HEK293T (cell line): Measurements from ENCODE around the gene MDFIC.

Source experiments
- CTCF ChIA-PET: fragments of 350-600 bp; formaldehyde crosslinking; extraction: SDS; loops from one replicate; lab custom pipeline; 2021; ENCODE audit warnings: antibody characterized with exemption, inconsistent platforms; lab: Yijun Ruan, JAX
- POLR2A ChIA-PET: fragments of 350-600 bp; formaldehyde crosslinking; extraction: SDS; loops from one replicate; lab custom pipeline; 2020; ENCODE audit warnings: antibody characterized with exemption, inconsistent platforms; lab: Yijun Ruan, JAX
- DNase-seq: peaks from one replicate; pipeline ENCODE4 v3.0.0; 2012; ENCODE audit warnings: mixed read lengths; ENCODE audit errors: extremely low spot score
- ARNT ChIP-seq: fragments of 450-650 bp; IDR thresholded peaks from 2 replicates; pipeline ENCODE4 v1.6.1; 2017; ENCODE audit warnings: mild to moderate bottlenecking
- BHLHE40 ChIP-seq: fragments of 450-650 bp; IDR thresholded peaks from 2 replicates; pipeline ENCODE4 v1.6.1; 2016; ENCODE audit warnings: mild to moderate bottlenecking, moderate library complexity, borderline replicate concordance
- CTBP1 ChIP-seq: fragments of 450-650 bp; IDR thresholded peaks from 2 replicates; pipeline ENCODE4 v1.6.1; 2016; ENCODE audit warnings: borderline replicate concordance
- ELF4 ChIP-seq: fragments of 450-650 bp; IDR thresholded peaks from 2 replicates; pipeline ENCODE4 v1.6.1; 2017; ENCODE audit warnings: antibody characterized with exemption
- FOXA1 ChIP-seq: fragments of 450-650 bp; IDR thresholded peaks from 2 replicates; pipeline ENCODE4 v1.6.1; 2016; ENCODE audit warnings: mild to moderate bottlenecking
- FOXK2 ChIP-seq: fragments of 450-650 bp; IDR thresholded peaks from 2 replicates; pipeline ENCODE4 v1.6.1; 2016; ENCODE audit warnings: mild to moderate bottlenecking
- FOXM1 ChIP-seq: fragments of 450-650 bp; IDR thresholded peaks from 2 replicates; pipeline ENCODE4 v1.6.1; 2017; ENCODE audit warnings: mild to moderate bottlenecking, borderline replicate concordance
- HDGF ChIP-seq: fragments of 450-650 bp; IDR thresholded peaks from 2 replicates; pipeline ENCODE4 v1.6.1; 2017; ENCODE audit warnings: antibody characterized with exemption, borderline replicate concordance
- L3MBTL2 ChIP-seq: fragments of 450-650 bp; conservative IDR thresholded peaks from 2 replicates; pipeline ENCODE4 v1.6.1; 2016; ENCODE audit warnings: mild to moderate bottlenecking
- LEF1 ChIP-seq: fragments of 450-650 bp; IDR thresholded peaks from 2 replicates; pipeline ENCODE4 v1.6.1; 2017; ENCODE audit warnings: mild to moderate bottlenecking, borderline replicate concordance
- NFRKB ChIP-seq: fragments of 450-650 bp; IDR thresholded peaks from 2 replicates; pipeline ENCODE4 v1.6.1; 2016; ENCODE audit warnings: mild to moderate bottlenecking, moderate library complexity
- SP1 ChIP-seq: fragments of 450-650 bp; IDR thresholded peaks from 2 replicates; pipeline ENCODE4 v1.6.1; 2017
- SUZ12 ChIP-seq: fragments of 450-650 bp; IDR thresholded peaks from 2 replicates; pipeline ENCODE4 v1.6.1; 2016; ENCODE audit warnings: mild to moderate bottlenecking
- TARDBP ChIP-seq: fragments of 450-650 bp; IDR thresholded peaks from 2 replicates; pipeline ENCODE4 v1.6.1; 2016
- ZNF384 ChIP-seq: fragments of 450-650 bp; IDR thresholded peaks from 2 replicates; pipeline ENCODE4 v1.6.1; 2016
- TF ChIP-seq, protein P1 (sequence below): fragments of 450-650 bp; IDR thresholded peaks from 2 replicates; pipeline ENCODE4 v1.6.1; 2016

MDFIC gene

DNA sequence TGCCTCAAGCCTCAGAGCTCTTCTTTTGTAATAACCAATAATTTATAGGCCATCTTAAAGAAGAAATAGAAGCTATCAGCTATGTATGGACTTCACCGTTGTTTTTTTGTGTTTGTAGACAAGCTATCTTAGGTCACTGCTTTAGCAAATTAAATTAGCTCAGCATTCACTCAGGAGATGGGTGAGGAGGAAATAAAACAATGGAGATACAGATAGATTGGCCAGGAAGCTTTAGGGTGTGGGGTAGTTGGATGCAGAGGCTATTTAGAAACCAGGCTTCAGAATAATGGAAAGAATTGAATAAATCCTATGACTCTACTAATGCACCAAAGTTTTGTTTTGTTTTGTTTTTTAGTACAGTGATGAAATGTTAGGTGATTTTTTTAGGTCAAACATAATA, 66.1 kb downstream of the MDFIC start:
- ChIA-PET POLR2A (no interaction called here), CTCF (no interaction called here)
- DNase-seq, result no peak
- TF ChIP-seq BHLHE40 (no peak), FOXM1 (no peak), ZNF384 (no peak), FOXK2 (no peak), L3MBTL2 (no peak), ELF4 (no peak), NFRKB (no peak), CTBP1 (no peak), LEF1 (no peak), FOXA1 (no peak), HDGF (no peak)

GRCh38 chr7:114988755-114989375, 67.0 kb downstream of the MDFIC start:
- no peak for DNase-seq
- TF ChIP-seq NFRKB (no peak), SP1 (no peak), FOXM1 (no peak), LEF1 (no peak), FOXK2 (no peak), ELF4 (no peak), ARNT (no peak), SUZ12 (no peak), HDGF (no peak), FOXA1 (no peak), ZNF384 (no peak), L3MBTL2 (no peak), BHLHE40 (no peak), CTBP1 (no peak), TARDBP (no peak)
- TF ChIP-seq, protein P1, sequence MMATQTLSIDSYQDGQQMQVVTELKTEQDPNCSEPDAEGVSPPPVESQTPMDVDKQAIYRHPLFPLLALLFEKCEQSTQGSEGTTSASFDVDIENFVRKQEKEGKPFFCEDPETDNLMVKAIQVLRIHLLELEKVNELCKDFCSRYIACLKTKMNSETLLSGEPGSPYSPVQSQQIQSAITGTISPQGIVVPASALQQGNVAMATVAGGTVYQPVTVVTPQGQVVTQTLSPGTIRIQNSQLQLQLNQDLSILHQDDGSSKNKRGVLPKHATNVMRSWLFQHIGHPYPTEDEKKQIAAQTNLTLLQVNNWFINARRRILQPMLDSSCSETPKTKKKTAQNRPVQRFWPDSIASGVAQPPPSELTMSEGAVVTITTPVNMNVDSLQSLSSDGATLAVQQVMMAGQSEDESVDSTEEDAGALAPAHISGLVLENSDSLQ, result no peak
- ChIA-PET POLR2A (no interaction called here), CTCF (no interaction called here)

DNA sequence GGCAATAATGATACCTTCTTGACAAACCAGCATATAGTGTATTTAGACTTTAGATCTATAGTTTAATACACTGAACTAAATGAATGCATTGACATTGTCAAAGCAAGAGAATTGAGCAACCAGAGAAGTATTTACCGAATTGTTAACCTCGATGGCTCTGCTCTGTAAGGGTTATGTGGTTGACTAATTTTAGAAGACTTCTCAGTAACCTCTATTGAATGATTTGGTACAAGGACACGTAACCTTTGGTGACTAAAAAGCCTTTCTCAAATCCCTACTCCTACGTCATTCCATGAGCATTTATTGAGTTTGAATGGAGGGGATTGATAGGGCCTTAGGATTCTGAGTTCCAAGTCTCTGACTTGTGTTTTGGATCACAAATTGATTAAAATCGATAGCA, 67.6 kb downstream of the MDFIC start:
- ChIA-PET CTCF (no interaction called here), POLR2A (no interaction called here)
- no peak for DNase-seq
- TF ChIP-seq NFRKB, result no peak
- no peak for TF ChIP-seq ELF4
- no peak for TF ChIP-seq HDGF
- TF ChIP-seq ARNT, result no peak
- TF ChIP-seq SP1, result no peak
- TF ChIP-seq L3MBTL2, result no peak
- no peak for TF ChIP-seq BHLHE40
- TF ChIP-seq FOXK2, result no peak
- TF ChIP-seq FOXM1, result no peak
- TF ChIP-seq TARDBP, result no peak
- TF ChIP-seq ZNF384, result no peak
- TF ChIP-seq SUZ12, result no peak
- TF ChIP-seq, protein P1, result no peak
- TF ChIP-seq FOXA1, result no peak
- TF ChIP-seq LEF1, result no peak
- TF ChIP-seq CTBP1, result no peak

DNA sequence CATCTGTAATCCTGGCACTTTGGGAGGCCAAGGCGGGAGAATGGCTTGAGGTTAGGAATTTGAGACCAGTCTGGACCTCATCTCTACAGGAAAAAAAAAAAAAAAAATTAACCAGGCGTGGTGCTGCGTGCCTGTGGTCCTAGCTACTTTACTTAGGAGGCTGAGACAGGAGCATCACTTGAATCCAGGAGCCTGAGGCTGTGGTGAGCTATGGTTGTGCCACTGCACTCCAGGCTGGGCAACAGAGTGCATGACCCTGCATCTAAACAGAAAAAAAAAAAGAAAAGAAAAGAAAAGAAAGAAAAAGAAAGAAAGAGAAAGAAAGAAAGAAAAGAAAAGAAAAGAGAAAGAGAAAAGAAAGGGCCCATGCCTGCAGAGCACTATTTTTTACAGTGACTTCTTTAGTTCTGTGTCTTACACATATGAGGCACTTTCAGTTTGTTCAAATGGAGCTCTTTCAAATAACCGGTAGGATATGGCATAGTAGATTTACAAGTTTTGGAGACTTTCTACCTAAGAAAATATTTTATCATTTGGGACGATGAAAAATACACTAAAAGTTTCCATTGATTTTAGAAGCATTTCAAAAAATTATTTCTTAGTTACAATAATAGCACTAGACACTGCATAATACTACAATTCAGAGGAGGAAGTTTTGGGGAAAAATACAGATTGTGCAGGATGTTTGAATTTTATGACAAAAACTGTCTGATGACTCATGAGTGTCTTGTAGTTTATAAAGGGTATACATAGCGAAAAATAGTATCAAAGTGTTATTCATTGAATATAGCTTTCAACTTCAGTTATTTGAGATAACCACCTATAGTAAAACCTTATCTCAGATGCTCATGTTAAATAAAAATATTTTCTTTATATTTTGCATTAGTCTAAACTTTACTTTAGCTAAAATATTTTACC, 75.9 kb downstream of the MDFIC start:
- no peak for DNase-seq
- CTCF ChIA-PET, result no interaction called here
- TF ChIP-seq NFRKB (no peak), ELF4 (no peak), FOXA1 (no peak), SP1 (no peak), SUZ12 (no peak), FOXK2 (no peak), ARNT (no peak), CTBP1 (no peak), TARDBP (no peak), L3MBTL2 (no peak)
- POLR2A ChIA-PET, result no interaction called here

GRCh38 chr7:115004121-115004520, 82.2 kb downstream of the MDFIC start:
- no peak for DNase-seq
- ChIA-PET CTCF (no interaction called here), POLR2A (no interaction called here)
- TF ChIP-seq BHLHE40, result no peak
- no peak for TF ChIP-seq ELF4

GRCh38 chr7:115005251-115005650, 83.4 kb downstream of the MDFIC start:
- no peak for TF ChIP-seq ELF4
- no peak for TF ChIP-seq CTBP1
- no peak for TF ChIP-seq FOXA1
- TF ChIP-seq FOXK2, result no peak
- no peak for TF ChIP-seq SP1
- no peak for TF ChIP-seq ARNT
- TF ChIP-seq, protein P1, result no peak
- no peak for TF ChIP-seq HDGF
- TF ChIP-seq ZNF384, result no peak
- TF ChIP-seq FOXM1, result no peak
- no peak for TF ChIP-seq SUZ12
- no peak for TF ChIP-seq NFRKB
- no peak for TF ChIP-seq LEF1
- no peak for TF ChIP-seq L3MBTL2
- no peak for TF ChIP-seq BHLHE40
- no peak for TF ChIP-seq TARDBP
- ChIA-PET CTCF (no interaction called here), POLR2A (no interaction called here)
- no peak for DNase-seq
